ENCODE data around the gene ARSJ.

The ARSJ gene

DNA sequence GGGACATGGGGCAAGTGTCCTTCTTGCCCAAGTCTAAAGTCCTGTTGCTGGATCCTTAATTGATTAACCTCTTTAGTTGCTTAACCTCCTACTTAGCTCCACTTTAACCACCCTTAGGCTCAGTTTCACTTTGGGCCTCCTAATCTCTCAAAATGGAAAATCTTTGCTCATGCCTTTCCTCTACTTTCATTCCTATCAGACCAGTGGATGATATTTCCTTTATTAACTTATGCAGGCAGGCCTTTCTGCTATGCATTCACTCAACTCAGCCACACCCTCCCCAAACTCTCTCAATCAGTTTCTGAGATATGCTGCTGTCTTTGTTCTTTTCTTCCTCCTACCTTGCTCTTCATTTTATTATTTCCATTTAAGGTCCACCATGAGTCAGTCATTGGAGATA, 14.4 kb upstream of the ARSJ start:
- Histone ChIP-seq H3K4me3 (ENCODE audit: low read depth, low read length) (no peak overlapping the region), H3K4me1 (no peaks in the 10 kb centered on the region), H3K9me3 (no peaks in the 10 kb centered on the region), H3K27me3 (no peaks in the 10 kb centered on the region), H3K36me3 (no peaks in the 10 kb centered on the region)
- TF ChIP-seq, protein P1, sequence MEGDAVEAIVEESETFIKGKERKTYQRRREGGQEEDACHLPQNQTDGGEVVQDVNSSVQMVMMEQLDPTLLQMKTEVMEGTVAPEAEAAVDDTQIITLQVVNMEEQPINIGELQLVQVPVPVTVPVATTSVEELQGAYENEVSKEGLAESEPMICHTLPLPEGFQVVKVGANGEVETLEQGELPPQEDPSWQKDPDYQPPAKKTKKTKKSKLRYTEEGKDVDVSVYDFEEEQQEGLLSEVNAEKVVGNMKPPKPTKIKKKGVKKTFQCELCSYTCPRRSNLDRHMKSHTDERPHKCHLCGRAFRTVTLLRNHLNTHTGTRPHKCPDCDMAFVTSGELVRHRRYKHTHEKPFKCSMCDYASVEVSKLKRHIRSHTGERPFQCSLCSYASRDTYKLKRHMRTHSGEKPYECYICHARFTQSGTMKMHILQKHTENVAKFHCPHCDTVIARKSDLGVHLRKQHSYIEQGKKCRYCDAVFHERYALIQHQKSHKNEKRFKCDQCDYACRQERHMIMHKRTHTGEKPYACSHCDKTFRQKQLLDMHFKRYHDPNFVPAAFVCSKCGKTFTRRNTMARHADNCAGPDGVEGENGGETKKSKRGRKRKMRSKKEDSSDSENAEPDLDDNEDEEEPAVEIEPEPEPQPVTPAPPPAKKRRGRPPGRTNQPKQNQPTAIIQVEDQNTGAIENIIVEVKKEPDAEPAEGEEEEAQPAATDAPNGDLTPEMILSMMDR (IDR thresholded peaks at IDR 0.05; ENCODE audit: low read depth, low read length) = no peak
- no peak for DNase-seq

DNA sequence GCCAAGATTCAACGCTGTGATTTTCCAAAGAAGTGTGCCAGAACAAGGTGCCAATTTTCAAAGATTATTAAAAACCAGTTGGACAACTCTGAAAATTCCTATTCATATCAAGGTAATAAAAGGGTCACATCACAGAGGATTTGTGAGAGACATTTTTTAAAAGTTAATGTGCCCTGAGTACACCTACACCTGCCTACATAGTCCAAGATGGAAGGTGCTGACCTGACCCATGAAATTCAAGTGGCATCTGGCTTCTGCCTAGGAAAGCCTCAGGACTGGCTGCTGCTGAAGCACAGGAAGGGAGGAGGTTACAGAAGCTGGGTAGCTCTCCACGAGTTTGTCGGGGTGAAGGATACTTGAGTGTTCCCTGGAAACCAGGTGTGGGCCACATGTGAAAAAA, 11.4 kb upstream of the ARSJ start:
- Histone ChIP-seq H3K27me3 (no peaks in the 10 kb centered on the region), H3K4me3 (ENCODE audit: low read depth, low read length) (no peak overlapping the region), H3K4me1 (no peaks in the 10 kb centered on the region), H3K9me3 (no peaks in the 10 kb centered on the region), H3K36me3 (no peaks in the 10 kb centered on the region)
- DNase-seq = no peak
- TF ChIP-seq, protein P1 (IDR thresholded peaks at IDR 0.05; ENCODE audit: low read depth, low read length) = no peak

DNA sequence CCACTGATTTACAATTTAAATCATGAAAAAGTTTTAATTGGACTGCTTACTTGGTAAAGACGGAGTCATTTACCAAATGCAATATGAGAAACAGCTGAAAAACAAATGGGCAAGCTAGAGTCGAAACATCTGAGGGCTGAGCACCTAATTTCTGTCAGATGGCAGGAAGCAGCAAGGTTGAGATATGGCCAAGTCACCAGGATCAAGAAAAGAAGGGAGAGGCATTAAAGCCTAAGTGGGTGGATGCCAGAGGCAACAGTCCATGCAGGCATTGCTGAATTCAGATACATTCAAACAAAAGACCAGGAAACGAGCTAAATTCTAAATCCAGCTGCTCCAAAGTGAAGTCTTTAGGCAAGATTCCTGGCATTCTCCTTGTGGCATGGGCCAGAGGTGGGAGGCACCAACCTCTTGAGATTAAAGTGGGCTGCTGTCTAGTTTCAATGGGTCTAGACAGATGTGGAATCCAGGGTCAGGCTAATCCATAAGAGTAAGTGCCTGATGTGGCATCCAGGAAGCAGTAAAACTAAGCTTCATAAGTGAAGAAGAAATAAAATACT, 8.0 kb upstream of the ARSJ start:
- DNase-seq = no peak
- TF ChIP-seq, protein P1 (IDR thresholded peaks at IDR 0.05; ENCODE audit: low read depth, low read length) = no peak

DNA sequence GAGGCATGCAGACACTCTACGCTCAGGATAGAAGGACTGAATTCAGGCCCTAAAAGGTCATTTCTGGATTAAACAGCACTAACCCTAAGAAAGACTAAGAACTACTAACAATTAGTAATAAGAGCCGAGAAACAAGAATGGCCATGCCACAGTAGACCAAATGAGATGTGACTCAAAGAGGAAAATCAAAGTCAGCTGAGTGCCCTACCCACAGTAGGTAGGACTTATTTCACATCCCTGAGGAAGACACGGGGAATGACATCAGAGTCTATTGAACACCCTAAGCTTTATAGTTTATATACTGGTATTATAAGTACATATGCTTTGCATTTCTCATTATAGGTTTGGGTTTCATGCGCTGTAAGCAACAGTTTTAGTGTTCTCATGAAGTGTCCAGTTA, 2.7 kb upstream of the ARSJ start:
- no peaks in the 10 kb centered on the region for H3K27me3 ChIP-seq
- H3K9me3 ChIP-seq = no peaks in the 10 kb centered on the region

More for the DNA sequence above, 8.0 kb upstream of the ARSJ start:
- no peaks in the 10 kb centered on the region for H3K27me3 ChIP-seq
- H3K9me3 ChIP-seq = no peaks in the 10 kb centered on the region
- H3K4me1 ChIP-seq = no peaks in the 10 kb centered on the region
- no peak overlapping the region for H3K4me3 ChIP-seq (ENCODE audit: low read depth, low read length)
- H3K36me3 ChIP-seq = no peaks in the 10 kb centered on the region

DNA sequence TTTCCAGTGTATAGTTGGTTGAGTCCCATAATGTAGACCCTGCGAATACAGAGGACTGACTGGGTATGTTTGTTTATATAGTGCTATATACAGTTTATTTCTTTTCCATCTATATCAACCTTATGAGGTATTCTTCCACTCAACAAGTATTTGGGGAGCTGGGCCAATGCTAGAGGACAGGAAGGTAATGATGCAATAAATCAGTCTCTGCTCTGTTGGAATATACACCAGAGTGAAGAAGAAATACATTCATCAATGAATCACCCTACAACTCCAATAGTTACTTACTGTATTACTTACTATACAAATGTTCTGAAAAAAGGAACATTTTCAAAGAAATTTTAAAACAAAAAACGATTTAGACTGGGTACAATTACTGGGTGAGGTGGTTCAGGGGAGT, 2.1 kb upstream of the ARSJ start:
- Histone ChIP-seq H3K4me3 (ENCODE audit: low read depth, low read length) (no peak overlapping the region), H3K36me3 (no peaks in the 10 kb centered on the region), H3K27me3 (no peaks in the 10 kb centered on the region), H3K4me1 (no peaks in the 10 kb centered on the region), H3K9me3 (no peaks in the 10 kb centered on the region)
- TF ChIP-seq, protein P1 (IDR thresholded peaks at IDR 0.05; ENCODE audit: low read depth, low read length) = no peak
- no peak for DNase-seq

More for the DNA sequence above, 2.7 kb upstream of the ARSJ start:
- no peak overlapping the region for H3K4me3 ChIP-seq (ENCODE audit: low read depth, low read length)
- TF ChIP-seq, protein P1 (IDR thresholded peaks at IDR 0.05; ENCODE audit: low read depth, low read length) = no peak
- H3K36me3 ChIP-seq = no peaks in the 10 kb centered on the region
- DNase-seq = no peak
- no peaks in the 10 kb centered on the region for H3K4me1 ChIP-seq

DNA sequence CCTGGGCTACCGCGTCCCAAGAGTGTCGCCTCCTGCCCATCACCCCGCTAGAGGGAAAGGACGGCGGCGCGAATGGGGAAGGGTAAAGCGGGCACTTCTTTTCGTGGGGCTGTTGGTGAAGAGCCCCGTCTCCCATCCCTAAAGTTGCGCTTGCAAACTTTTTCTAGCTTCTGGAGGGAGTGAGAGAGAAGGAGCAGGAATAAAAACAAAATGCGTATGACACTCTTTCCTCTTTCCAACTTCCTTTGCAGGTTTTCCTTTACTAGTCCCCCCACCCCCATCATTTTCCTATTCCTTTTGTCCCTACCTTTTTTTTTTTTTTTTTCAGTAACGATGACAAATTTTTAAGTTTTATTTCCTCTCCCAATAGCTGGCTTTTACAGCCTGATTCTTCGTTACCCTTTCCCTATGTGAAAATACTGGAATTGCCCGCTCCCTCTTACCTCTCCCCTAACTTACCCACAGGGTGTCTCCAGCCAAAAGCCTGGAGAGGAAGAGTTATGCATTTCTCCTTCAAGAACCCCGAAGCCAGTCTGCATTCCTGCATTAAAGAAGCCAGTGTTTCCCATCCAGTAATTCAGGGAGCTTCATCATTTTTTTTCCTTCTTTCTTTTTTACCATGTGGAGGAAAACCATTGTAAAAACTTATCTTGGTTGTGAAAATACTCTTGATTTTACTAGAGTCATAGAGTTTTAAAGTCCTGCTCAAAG, 613 bp upstream of the ARSJ start:
- Histone ChIP-seq H3K36me3 (no peaks in the 10 kb centered on the region), H3K9me3 (no peaks in the 10 kb centered on the region), H3K4me3 (ENCODE audit: low read depth, low read length) (peak overlapping the region; percentile 85), H3K4me1 (no peaks in the 10 kb centered on the region), H3K27me3 (no peaks in the 10 kb centered on the region)
- TF ChIP-seq, protein P1 (IDR thresholded peaks at IDR 0.05; ENCODE audit: low read depth, low read length) = no peak
- DNase-seq = no peak

Data from BE2C (cell line).